Measurements from ENCODE around the gene SLAMF8.

SLAMF8 gene

GRCh38 chr1:159849626-159850366 is 23.1 kb downstream of the SLAMF8 start:
- DNase-seq, result no peak

GRCh38 chr1:159851407-159851806 is 24.7 kb downstream of the SLAMF8 start:
- no peak for DNase-seq

- no peak for DNase-seq
These were observed 26.9 kb downstream of the SLAMF8 start for GRCh38 chr1:159853417-159854115.

- DNase-seq, result no peak
These were observed 27.5 kb downstream of the SLAMF8 start for GRCh38 chr1:159854116-159854692.

GRCh38 chr1:159854693-159855192 is 28.1 kb downstream of the SLAMF8 start:
- DNase-seq, result peak; percentile 66

GRCh38 chr1:159855709-159856108 is 29.0 kb downstream of the SLAMF8 start:
- DNase-seq, result no peak

GRCh38 chr1:159856576-159856975 is 29.9 kb downstream of the SLAMF8 start:
- DNase-seq, result no peak

GRCh38 chr1:159857889-159858288 is 31.2 kb downstream of the SLAMF8 start:
- no peak for DNase-seq

- DNase-seq, result no peak
These were observed 33.2 kb downstream of the SLAMF8 start for GRCh38 chr1:159859767-159860322.

GRCh38 chr1:159860456-159860855 is 33.8 kb downstream of the SLAMF8 start:
- DNase-seq, result no peak

GRCh38 chr1:159861218-159861617 is 34.5 kb downstream of the SLAMF8 start:
- DNase-seq, result no peak

GRCh38 chr1:159862031-159862430 is 35.4 kb downstream of the SLAMF8 start:
- no peak for DNase-seq

GRCh38 chr1:159862557-159862956 is 35.9 kb downstream of the SLAMF8 start, which contains the start of gene VSIG8:
VSIG8 (minus strand) TSS chr1:159862657; CDS start chr1:159862521, 136 bp downstream.
- DNase-seq, result no peak

GRCh38 chr1:159864262-159864661 is 37.6 kb downstream of the SLAMF8 start:
- no peak for DNase-seq

- DNase-seq, result no peak
These were observed 39.4 kb downstream of the SLAMF8 start for GRCh38 chr1:159866066-159866465.

GRCh38 chr1:159866905-159867663 is 40.4 kb downstream of the SLAMF8 start:
- DNase-seq, result no peak

GRCh38 chr1:159867664-159868026 is 41.0 kb downstream of the SLAMF8 start:
- DNase-seq, result no peak

GRCh38 chr1:159868766-159869165 is 42.1 kb downstream of the SLAMF8 start:
- no peak for DNase-seq

- DNase-seq, result no peak
These were observed 42.5 kb downstream of the SLAMF8 start for GRCh38 chr1:159869173-159869572.

GRCh38 chr1:159869607-159870006 is 42.9 kb downstream of the SLAMF8 start:
- DNase-seq, result no peak

- no peak for DNase-seq
These were observed 44.0 kb downstream of the SLAMF8 start for GRCh38 chr1:159870704-159871103.

GRCh38 chr1:159872891-159873290 is 46.2 kb downstream of the SLAMF8 start:
- no peak for DNase-seq

Data from GOT3 (cell line).